ENCODE measurements around the gene LGALSL.
"Not testable (repeated sequence)": the region's sequence is repeated elsewhere in the genome, so short reads cannot be mapped to it uniquely, and the experiment has no call there.

LGALSL gene

DNA sequence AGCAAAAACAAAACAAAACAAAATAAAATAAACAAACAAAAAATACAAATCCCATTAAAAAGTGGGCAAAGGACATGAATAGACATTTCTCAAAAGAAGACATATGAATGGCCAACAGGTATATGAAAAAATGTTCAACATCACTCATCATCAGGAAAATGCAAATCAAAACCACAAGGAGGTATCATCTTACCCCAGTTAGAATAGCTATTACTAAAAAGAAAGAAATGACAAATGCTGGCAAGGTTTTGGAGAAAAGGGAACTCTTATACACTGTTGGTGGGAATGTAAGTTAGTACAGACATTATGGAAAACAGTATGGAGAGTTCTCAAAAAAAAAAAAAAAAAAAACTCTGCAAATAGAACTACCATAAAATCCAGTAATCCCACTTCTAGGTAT is 8.0 kb upstream of the LGALSL start:
- DNase-seq, result not testable (repeated sequence)

DNA sequence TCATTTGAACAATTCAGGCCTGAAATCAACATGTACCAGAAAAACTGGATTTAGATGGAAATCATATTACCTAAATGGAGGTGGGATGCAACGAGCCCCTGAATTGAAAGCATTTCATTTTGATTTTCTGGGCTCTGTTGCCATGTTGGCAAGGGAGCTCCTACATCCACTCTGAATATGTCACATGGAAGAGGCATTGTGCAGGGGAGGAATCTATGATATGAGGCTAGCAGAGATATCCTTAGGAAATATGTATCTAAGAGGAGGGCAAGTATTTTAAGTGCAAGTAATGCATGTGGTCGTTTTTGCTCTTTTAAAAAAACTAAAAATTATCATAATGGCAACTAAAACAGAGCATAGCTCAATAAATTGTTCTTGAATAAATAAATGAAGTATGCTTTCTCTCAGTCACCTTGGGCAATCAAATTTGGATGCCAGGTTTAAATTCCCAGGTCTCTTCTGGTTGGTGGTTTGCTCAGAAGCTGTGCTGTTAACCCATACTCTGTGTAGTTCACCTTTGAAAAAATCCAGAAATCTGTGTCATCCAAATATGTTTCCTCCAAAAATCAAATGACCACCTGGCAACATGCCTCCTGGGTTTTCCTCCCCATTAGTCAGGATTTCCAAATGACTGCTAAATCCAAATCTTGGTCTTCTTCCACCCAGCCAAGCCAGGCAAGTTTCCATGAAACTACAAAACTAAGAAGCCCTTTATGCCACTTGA is 6.5 kb upstream of the LGALSL start:
- no peak for DNase-seq

DNA sequence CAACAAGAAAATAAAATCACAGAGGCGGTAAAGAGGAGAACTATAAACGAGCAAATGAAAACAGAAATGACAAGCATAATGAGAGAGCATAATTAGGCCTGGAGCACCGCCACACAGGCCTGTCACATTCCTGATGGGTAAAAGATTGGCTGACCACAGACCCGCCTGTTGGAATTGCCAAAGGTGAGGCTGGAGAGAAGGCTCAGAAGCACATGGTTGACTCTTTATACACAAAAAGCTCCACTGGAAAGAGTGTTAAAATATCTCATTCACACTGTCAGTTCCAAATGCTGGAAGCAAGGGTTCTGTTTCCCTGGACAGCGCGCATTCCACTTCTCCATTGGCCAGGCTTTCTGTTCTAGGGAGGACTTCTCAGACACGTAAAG is 5.9 kb upstream of the LGALSL start:
- no peak for DNase-seq

DNA sequence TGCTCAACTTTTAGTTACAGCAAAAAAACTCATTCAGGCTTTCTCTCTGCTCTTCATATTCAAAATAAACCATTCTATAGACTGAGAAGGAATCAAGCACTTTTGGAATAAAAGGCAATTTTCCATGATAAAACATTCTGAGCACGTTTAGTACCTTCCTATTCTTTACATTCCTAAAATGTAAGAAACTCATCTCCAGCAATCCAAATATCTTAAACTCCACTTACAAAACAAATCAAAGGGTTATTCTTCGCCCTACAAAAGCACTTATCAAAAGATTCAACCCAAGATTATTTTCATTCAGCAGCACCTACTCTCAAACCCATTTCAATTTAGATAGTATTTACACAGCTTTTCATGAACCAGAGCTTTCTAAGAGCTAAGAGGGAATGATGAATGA is 2.9 kb upstream of the LGALSL start:
- DNase-seq, result no peak

DNA sequence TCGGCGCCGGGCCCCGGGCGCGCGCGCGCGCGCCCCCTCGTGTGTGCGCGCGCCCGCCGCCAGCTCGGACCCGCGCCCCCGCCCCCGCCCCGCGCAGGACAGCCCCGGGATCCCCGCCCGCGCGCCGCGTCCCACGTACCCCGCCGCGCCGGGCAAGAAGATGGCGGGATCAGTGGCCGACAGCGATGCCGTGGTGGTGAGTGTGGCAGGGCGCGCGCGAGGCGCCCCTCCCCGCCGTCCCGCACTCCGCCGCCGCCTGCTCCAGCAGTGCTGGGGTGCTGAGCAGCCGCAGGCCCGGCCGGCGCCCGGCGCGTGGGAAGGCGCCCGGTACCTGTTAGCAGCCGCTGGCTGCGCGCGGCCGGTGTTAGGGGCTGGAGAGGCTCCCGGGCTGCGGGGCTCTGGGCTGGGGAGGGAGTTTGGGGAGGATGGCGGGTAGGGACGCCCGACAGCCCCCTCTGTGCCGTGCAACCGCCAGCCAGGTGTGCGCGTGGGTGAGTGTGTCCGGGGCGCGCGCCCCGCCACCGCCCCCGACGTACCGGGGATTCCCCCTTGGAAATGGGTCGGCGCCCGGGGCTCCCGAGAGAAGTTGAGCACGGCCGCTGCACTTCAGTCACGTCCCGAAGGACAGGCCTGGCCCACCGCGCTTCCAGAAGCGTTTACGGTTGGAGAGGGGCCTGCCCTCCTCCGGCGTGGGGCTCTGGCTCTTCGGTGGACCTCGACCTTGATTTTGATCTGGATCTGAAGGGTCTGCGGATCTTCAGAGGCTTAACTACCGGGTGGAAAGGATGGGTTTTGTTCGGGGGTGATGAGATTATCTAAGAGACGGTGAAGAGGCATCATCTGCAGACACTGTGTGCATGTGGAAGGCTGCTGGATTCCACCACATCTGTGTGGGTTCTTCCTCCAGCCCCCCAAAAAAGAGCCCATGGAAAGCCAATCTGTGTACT is 697 bp downstream of the LGALSL start:
- no peak for DNase-seq

DNA sequence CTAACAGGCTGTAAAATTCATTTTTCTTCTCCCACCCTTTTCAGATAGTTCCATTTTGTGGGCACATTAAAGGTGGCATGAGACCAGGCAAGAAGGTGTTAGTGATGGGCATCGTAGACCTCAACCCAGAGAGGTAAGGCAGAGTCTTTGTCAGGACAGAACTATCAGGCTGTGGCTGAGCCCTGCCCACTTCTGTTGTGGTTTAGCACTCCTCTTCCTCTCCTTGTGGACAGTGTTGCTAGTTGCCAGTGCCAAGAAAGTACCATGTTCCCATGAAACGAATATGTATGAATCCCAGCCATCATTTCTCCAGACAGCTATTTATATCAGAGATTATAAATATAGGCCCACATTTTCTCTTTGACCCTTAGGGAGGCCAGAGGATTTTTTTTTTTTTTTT is 1.6 kb downstream of the LGALSL start:
- DNase-seq, result no peak

DNA sequence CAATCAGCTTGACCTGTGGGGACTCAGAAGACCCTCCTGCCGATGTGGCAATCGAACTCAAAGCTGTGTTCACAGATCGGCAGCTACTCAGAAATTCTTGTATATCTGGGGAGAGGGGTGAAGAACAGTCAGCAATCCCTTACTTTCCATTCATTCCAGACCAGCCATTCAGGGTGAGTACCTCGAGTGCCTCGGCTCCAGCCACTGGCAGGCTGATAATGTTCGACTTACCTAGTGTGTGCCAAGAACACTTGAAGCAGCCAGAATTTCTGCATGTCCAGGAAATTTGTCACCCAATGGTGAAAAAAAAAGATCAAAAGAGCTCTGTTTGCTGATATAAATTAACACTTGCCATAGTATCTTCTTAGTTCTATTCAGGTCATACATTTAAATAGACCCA is 2.3 kb downstream of the LGALSL start:
- no peak for DNase-seq

DNA sequence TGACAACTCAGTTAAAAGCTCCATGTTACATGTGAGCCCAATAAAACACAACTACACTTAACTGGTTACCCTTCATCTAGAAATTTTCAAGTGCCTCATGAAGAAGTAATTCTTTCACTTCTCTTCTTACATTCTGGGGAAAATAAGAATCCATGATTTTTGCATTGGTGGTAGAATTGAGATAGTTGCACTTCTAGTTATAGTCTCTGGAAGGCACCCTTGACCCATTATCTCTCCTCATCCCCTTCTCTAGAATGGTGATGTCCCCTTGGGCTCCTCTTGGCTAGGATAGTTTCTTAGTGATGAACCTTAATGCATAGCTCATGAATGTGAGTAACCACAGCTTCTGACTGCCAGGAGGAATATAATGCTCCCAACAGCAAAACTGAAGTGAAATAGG is 3.6 kb downstream of the LGALSL start:
- DNase-seq, result no peak

DNA sequence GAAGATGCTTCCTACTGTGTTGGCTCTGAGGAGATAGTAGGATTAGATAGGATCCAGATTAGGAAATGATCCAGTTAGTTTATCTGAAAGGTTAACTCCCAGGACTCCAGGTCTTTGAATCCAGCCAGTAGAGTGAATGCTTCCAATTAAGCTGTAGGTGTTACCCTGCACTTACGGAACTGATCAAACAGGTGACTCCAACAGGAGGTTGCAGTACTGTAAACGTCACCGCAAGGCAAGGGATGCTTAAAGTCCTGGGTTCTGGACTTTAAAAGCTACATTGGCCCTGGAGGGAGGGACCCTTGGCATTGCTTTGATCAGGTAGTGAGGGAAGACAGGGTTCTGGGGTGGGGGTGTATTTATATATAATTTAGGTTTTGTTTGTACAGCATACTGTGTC is 5.6 kb downstream of the LGALSL start:
- no peak for DNase-seq

DNA sequence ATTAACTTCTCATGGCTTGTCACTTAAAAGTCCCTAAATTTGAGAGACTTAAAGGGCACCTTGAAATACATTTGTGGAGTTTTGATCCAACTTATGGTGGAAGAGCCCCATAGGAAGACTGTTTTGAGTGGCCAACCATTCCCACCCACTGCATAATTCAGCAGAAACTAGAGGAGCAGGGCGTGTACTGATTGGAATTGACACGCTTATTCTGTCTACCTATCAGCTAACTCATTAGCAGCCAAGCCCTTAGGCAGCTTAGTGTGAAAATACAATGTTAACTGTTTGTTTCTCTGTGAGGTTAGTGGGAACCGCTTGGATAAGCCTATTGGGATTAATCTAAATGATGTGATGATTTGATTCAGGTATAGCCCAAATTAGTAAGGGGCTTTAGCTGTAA is 6.4 kb downstream of the LGALSL start:
- no peak for DNase-seq

DNA sequence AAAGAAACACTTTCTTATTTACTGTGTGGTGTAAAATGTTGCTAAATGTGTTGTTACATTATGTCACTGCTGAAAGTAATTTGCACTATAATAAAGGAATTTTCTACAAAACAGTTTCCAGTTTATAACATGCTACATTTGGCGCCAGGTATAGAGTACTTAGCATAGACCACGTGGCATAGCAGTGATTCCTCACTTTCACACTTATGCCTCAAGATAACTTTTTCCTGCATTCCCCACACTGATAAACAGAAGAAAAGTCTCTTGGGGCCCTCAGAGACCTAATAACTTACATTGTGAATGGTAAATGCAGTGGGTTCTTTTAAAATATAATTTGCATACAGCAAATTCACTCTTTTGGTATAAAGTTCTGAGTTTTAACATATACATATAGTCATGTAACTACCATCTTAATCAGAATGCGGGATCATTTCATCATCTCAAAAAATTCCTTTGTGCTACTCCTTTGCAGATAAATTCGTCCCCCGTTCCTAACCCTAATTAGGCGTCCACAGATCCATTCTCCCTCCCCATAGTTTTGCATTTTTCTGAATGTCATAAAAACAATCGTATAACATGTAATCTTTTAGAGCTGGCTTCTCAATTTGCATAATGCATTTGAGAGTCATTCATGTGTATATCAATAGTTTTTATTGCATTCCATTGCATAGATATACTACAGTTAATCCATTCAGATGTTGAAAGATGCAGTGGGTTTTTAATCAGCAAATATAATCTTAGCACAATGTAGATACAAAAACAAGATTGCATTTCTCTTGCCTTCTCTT is 7.5 kb downstream of the LGALSL start:
- no peak for DNase-seq

DNA sequence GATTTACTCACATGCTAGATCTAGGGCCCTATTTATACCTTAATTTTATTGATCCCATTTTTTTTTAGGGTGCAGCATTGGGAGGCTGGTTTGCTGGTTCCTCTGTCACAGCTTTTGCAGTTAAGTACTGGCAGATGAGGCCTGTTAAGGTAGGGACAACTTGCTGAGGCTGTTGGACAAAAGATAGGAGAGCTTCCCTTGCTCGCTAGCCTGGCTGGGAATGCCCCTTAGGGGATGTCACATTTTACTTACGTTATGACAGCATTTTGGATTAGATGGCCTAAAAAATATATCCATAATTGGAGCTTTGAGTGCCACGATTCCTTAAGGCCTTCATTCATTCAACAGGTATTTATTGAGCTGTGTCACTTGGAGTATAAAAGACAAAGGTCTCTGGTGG is 8.2 kb downstream of the LGALSL start:
- no peak for DNase-seq

DNA sequence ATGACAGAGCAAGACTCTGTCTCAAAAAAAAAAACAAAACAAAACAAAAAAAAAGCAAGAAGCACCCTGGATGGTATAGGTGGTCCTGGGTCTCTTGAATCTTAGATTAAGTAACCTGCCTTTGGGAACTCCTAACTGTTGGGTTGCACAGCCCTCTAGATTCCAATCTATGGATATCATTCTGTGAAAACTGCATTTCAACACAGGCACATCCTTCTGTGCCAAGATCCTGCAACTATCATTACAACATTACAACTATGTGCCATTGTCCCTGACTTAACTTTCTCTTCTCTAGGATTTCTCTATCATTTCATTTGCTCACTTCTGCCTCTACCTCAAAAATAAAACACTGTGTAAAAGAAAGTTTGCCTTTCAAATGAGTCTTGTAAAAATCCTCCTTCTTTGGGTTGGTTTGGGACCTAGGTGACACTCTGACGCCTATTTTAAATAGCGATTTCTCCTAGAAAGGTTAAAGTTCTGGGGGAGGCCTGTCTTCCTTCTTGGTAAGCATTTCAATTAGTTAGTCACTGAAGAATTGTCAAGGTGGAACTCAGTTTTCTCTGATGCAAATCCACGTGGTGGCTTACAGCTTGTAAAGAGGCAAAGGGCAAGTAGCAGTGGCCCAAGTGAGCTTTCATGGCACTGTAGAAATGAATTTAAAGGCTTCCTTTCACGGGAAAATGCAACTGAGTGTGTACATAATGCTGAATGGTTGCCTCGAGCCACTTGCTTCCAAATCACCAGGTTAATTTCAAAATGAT is 9.2 kb downstream of the LGALSL start:
- no peak for DNase-seq

DNA sequence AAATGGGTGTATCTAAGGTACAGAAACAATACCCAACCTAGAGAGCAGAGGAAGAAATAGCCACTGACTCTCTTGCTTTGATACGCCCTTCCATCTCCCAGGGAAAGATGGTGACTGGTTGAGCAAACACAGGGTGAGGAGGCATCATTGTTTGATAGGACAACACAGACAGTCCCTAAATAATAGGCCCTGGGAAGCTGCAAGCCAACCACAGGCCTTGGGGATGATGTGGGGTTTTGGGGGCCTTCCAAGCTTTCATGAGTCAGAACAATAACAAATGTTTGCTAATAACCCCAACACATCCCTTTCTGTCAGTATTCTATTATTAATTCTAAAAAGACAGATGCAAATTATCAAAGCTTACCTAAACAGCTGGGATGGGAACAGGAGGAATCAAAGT is 9.8 kb downstream of the LGALSL start:
- DNase-seq, result no peak

DNA sequence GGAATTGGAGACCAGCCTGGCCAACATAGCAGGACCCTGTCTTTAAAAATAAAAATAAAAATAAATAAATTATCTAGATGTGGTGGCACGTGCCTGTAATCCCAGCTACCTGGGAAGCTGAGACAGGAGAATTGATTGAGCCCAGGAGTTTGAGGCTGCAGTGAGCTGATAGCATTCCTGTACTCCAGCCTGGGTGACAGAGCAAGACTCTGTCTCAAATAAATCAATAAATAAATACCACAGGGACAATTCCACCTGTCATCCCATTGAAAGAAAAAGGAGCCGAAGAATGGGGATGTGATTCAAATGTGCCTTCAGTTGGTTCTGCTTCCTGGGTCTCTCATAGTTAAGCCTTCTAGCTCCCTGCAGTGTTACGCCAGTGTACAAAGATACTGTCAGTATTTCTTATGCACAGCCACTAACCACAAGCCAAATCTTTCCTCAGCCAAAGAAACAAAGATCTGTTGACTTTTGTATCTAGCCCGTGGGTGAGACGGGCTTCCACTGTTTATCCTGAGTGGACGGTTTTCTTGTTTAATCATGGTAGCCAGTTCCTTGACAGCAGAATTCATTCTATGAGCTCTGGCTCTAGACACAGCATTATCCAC is 12.6 kb downstream of the LGALSL start:
- DNase-seq, result no peak

DNA sequence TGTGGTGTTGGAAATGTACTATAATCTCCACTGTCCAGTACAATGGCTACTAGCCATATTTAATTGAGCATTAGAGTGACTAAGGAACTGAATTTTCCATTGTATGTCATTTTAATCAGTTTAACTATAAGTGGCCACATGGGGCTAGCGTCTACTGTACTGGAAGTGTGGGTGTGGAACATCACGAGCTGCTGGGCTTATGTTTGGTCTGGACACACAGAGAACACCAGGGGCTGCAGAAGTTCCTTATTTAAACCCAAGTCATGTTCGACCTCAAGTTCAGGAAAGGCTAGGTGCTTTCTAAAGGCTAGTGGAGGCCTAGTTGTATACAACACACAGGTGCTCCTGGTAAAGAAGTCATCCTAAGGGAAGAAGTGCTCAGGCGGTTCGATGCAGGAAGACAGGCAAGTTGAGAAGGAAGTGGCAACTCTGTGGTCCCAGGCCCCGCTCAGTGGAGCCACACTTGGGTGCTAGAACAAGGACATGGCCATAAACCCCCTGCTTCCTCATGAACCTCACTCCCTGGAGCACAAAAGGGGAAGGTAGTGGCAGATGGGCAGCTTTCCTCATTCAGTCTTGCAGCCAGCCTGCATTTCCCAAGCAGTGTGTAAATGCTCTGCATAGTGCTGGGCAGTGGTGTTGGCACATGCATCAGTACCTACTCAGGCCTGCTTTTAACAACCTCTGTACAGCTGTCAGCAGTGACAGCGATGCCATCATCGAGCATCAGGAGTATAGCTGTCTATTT is 13.3 kb downstream of the LGALSL start:
- no peak for DNase-seq

DNA sequence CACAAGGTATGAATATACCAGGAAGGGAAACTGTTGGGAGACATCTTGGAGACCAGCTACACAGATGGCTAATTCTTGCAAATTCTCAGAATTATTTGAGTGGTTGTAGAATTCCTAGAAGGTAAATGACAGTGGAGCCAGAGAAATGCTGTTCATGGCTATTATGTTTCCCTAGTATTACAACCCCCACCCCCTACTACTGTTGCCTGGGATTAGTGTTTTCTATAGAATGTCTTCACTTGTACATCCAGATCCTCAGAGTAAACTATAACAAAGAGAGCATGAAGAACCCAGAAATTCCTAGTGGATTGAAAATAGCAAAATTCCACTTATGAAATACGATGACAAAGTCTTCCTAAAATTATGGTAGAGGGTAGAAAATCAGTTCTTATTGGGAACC is 15.3 kb downstream of the LGALSL start:
- no peak for DNase-seq

DNA sequence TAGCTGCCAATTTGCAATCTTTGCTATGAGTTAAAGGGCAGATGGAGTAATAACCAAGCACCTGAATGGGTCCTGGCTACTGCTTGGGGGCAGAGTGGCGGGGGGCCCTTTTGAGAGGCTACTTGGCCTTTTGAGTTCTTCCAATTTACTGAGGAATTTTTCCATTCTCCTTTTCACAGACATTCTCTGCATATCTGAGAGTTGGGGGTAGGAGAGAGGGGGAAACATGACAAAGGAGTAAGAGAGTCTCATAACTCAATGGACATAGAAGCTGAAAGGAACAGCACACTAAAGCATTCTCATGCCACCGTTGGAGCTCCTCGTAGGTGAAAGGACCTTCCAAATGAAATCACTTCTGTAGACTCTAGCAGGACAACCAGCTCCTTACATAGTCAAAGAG is 16.1 kb downstream of the LGALSL start:
- DNase-seq, result no peak

DNA sequence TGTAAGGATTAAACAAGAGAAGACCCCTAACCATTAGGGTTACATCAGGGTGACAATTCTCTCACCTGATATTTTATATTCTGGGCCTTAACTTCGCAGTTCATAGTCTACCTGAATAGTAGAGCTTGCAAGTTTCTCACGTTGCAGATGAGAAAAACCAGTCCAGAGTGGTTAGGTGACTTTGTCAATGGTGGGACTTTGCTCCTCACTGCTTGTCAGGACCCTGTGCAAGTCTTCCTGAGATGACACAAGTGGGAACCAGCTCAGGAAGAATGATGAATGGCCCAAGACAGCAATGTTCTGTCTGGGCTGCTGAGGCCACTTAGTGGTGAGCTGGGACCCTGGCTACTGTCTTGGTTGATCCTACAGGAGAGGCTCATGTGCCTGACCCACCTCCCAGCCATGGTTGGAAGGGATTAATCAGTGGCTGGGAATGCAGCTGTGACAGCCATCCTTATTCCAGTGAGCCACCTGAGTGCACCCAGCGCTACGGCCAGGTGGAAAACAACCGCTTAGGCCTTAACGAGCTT is 16.9 kb downstream of the LGALSL start:
- DNase-seq, result no peak

DNA sequence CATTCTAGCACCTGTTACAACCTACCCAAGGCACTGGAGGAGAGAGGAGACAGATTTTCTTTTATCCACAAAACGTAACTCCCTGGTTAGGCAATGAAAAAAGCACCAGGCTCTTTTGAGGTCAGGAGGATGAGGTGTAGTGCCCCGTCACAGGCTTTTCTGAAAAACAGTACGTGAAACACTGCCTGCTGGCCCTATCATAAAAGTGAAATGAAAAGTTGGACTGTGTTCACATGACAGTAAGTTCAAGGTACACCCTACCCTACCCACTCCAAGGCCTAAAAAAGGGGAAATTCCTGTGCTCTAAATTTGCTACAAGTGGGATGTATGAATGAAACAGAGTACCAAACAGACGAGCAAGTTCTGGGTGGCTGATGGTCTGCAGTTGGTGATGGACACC is 17.6 kb downstream of the LGALSL start:
- DNase-seq, result no peak

DNA sequence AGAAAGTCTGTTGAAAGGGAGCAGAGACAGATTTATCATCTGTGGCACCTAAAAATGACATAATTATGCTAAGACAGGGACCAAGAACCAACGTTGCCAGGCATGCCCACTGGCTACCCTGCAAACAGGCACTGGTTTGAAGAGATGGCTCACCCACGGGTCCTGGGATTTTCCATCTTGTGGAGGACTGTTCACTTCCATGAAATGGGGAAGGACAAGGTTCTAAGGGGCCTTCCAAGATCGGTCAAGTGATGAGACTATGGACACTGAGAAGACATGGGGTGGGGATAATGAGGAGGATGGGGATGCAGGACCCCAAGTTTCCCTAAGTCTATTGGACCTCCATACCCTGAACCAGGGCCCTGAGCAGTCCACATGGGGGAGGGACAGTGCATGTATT is 18.9 kb downstream of the LGALSL start:
- DNase-seq, result no peak
